Hematopoietic multipotent progenitor cell treated with erythropoietin and hydrocortisone succinate and interleukin-3 and kit ligand, for 8 days (in vitro differentiated cells): Measurements from ENCODE around the gene TOMM20.

Source experiments
- DNase-seq: peaks from one replicate; pipeline ENCODE4 v3.0.0-alpha.2; 2015

Gene TOMM20

GRCh38 chr1:235133086-235133485 is 4.4 kb upstream of the TOMM20 start:
- no peak for DNase-seq

GRCh38 chr1:235131961-235132360 is 3.3 kb upstream of the TOMM20 start:
- no peak for DNase-seq

GRCh38 chr1:235130766-235131270 is 2.2 kb upstream of the TOMM20 start:
- DNase-seq = no peak

- DNase-seq = no peak
These were observed 1.3 kb upstream of the TOMM20 start for GRCh38 chr1:235129774-235130570.

GRCh38 chr1:235127732-235128455 is 743 bp downstream of the TOMM20 start:
- DNase-seq = peak; percentile 29

- DNase-seq = peak; percentile 21
These were observed 1.4 kb downstream of the TOMM20 start for GRCh38 chr1:235127203-235127602.

- DNase-seq = no peak
These were observed 4.0 kb downstream of the TOMM20 start for GRCh38 chr1:235124665-235125064.

- DNase-seq = no peak
These were observed 4.5 kb downstream of the TOMM20 start for GRCh38 chr1:235124111-235124510.

- no peak for DNase-seq
These were observed 6.3 kb downstream of the TOMM20 start for GRCh38 chr1:235122348-235122747.

- peak; percentile 65 for DNase-seq
These were observed 15.3 kb downstream of the TOMM20 start for GRCh38 chr1:235113183-235113917.

GRCh38 chr1:235112297-235113182 is 16.1 kb downstream of the TOMM20 start:
- DNase-seq = no peak

- no peak for DNase-seq
These were observed 17.5 kb downstream of the TOMM20 start for GRCh38 chr1:235111107-235111506.

GRCh38 chr1:235108876-235109275 is 19.8 kb downstream of the TOMM20 start:
- DNase-seq = no peak

- DNase-seq = no peak
These were observed 20.4 kb downstream of the TOMM20 start for GRCh38 chr1:235108185-235108593.

- no peak for DNase-seq
These were observed 21.1 kb downstream of the TOMM20 start for GRCh38 chr1:235107368-235108184.

- DNase-seq = no peak
These were observed 22.2 kb downstream of the TOMM20 start for GRCh38 chr1:235106457-235106856.

GRCh38 chr1:235105051-235106043 is 23.3 kb downstream of the TOMM20 start:
- DNase-seq = no peak

GRCh38 chr1:235102993-235103411 is 25.6 kb downstream of the TOMM20 start:
- no peak for DNase-seq

GRCh38 chr1:235102259-235102582 is 26.4 kb downstream of the TOMM20 start:
- DNase-seq = no peak

GRCh38 chr1:235101558-235102258 is 26.9 kb downstream of the TOMM20 start:
- DNase-seq = no peak
